ENCODE measurements around the gene RHBDF1. TPM values are rescaled to one million over a fixed set of nuclear protein-coding genes. Genes with fewer than 3 reads are reported as not detected.

The RHBDF1 gene
- total RNA-seq, 1 experiment from 2014 or later, result 62.9 TPM

GRCh38 chr16:9903-10665 lies 62.3 kb downstream of the RHBDF1 start:
- peaks cover 9% of the 10 kb centered on the region for H3F3A ChIP-seq (ENCODE audit: insufficient read depth, low read depth)
- H3K27me3 ChIP-seq (ENCODE audit: insufficient read depth, low read depth), result no peaks in the 10 kb centered on the region
- H3K79me2 ChIP-seq (ENCODE audit: low read depth), result no peaks in the 10 kb centered on the region
- no peaks in the 10 kb centered on the region for H3K9me3 ChIP-seq (ENCODE audit: insufficient read depth, low read depth)
- TF ChIP-seq CTCF (conservative IDR thresholded peaks at IDR 0.05) (no peak), EZH2 (IDR thresholded peaks at IDR 0.05; ENCODE audit: low read depth) (no peak)
- H3K9me2 ChIP-seq (ENCODE audit: insufficient read depth), result no peaks in the 10 kb centered on the region
- H3K36me3 ChIP-seq (ENCODE audit: low read depth), result no peaks in the 10 kb centered on the region
- BruUV-seq (replicated peaks), result no TSS peak
- no peak overlapping the region for H3K4me3 ChIP-seq
- H4K20me1 ChIP-seq (ENCODE audit: insufficient read depth), result no peaks in the 10 kb centered on the region
- intact Hi-C loops (cut with micrococcal nuclease; ENCODE audit: unreplicated experiment), result no loop called here
- no peak overlapping the region for H2AFZ ChIP-seq
- H3K4me1 ChIP-seq (replicated peaks; ENCODE audit: insufficient read depth), result no peaks in the 10 kb centered on the region
- no peak for DNase-seq
- H3K4me2 ChIP-seq, result no peak overlapping the region
- ChIA-PET CTCF (no interaction called here), POLR2A (ENCODE audit: unreplicated experiment) (no interaction called here)
- H3K27ac ChIP-seq, result no peak overlapping the region

Small RNA genes within 50 kb of the gene (microRNA-seq; reads per million reads assigned to microRNA genes)
- gene MIR6859-4 (ENCODE audit: borderline number of aligned reads, borderline replicate concordance), result not detected

Other genes with a start within 250 kb of the RHBDF1 start
- gene POLR3K, start 19.0 kb downstream of the RHBDF1 start, total RNA-seq (2021), result 33.5 and 38.4 TPM in 2 replicates
- 60.8 and 61.4 TPM in 2 replicates for gene SNRNP25, start 18.8 kb downstream of the RHBDF1 start, total RNA-seq (2021)
- 86.2 and 138 TPM in 2 replicates for gene MPG, start 5.6 kb upstream of the RHBDF1 start, total RNA-seq (2021)
- gene NPRL3, start 66.0 kb upstream of the RHBDF1 start, total RNA-seq (2021), result 56.8 and 66.6 TPM in 2 replicates
- gene HBZ, start 80.0 kb upstream of the RHBDF1 start, total RNA-seq (2021), result not detected in 2 replicates
- not detected in 2 replicates for gene HBM, start 93.3 kb upstream of the RHBDF1 start, total RNA-seq (2021)
- gene HBA2, start 100.2 kb upstream of the RHBDF1 start, total RNA-seq (2021), result not detected in 2 replicates
- not detected in 2 replicates for gene HBA1, start 104.0 kb upstream of the RHBDF1 start, total RNA-seq (2021)
- not detected in 2 replicates for gene HBQ1, start 107.8 kb upstream of the RHBDF1 start, total RNA-seq (2021)
- gene LUC7L, start 156.8 kb upstream of the RHBDF1 start, total RNA-seq (2021), result 64.3 and 66.9 TPM in 2 replicates
- 126 and 131 TPM in 2 replicates for gene FAM234A, start 162.2 kb upstream of the RHBDF1 start, total RNA-seq (2021)
- not detected in 2 replicates for gene RGS11, start 203.3 kb upstream of the RHBDF1 start, total RNA-seq (2021)
- gene ARHGDIG, start 208.0 kb upstream of the RHBDF1 start, total RNA-seq (2021), result not detected in 2 replicates
- gene PDIA2, start 210.5 kb upstream of the RHBDF1 start, total RNA-seq (2021), result not detected in 2 replicates

All from PC-9 (cell line).